Activated CD4-positive, alpha-beta memory T cell treated with anti-CD3 and anti-CD28 coated beads for 36 hours (primary cell): ENCODE data around the gene CPZ. TPM values are rescaled to one million over a fixed set of nuclear protein-coding genes. Genes with fewer than 3 reads are reported as not detected.

Experiments used
- CTCF ChIA-PET: fragments of 350-600 bp; sonication (Branson Sonifier 250); formaldehyde crosslinking; loops from one replicate; lab custom pipeline; 2021; ENCODE audit warnings: antibody characterized with exemption, inconsistent platforms; lab: Charles Lee
- POLR2A ChIA-PET: fragments of 350-600 bp; sonication (Branson Sonifier 250); formaldehyde crosslinking; loops from one replicate; lab custom pipeline; 2021; ENCODE audit warnings: antibody characterized with exemption; lab: Charles Lee
- DNase-seq: peaks from one replicate; pipeline ENCODE4 v3.0.0-alpha.2; 2020
- H3K27ac Mint-ChIP-seq: one replicate; pipeline ENCODE4 v1.8.0; 2021; ENCODE audit warnings: mixed read lengths
- H3K27me3 Mint-ChIP-seq: one replicate; pipeline ENCODE4 v1.8.0; 2021; ENCODE audit warnings: mixed read lengths
- H3K36me3 Mint-ChIP-seq: one replicate; pipeline ENCODE4 v1.8.0; 2021; ENCODE audit warnings: mixed read lengths
- H3K4me1 Mint-ChIP-seq: one replicate; pipeline ENCODE4 v1.8.0; 2021; ENCODE audit warnings: low read depth, mixed read lengths
- H3K4me3 Mint-ChIP-seq: one replicate; pipeline ENCODE4 v1.8.0; 2021; ENCODE audit warnings: mild to moderate bottlenecking, mixed read lengths
- H3K9me3 Mint-ChIP-seq: one replicate; pipeline ENCODE4 v1.8.0; 2021; ENCODE audit warnings: mixed read lengths
- intact Hi-C: fragments of 100-400 bp; cut with micrococcal nuclease; formaldehyde crosslinking; loops from one replicate; pipeline ENCODE4 v1.15.1; 2023
- total RNA-seq, 2 experiments: library from RNA; stranded (reverse); gene quantifications; one replicate each; pipeline ENCODE4 v1.2.3, GENCODE V29; 2021

The CPZ gene
- total RNA-seq, 2 experiments from 2014 or later: not detected

DNA sequence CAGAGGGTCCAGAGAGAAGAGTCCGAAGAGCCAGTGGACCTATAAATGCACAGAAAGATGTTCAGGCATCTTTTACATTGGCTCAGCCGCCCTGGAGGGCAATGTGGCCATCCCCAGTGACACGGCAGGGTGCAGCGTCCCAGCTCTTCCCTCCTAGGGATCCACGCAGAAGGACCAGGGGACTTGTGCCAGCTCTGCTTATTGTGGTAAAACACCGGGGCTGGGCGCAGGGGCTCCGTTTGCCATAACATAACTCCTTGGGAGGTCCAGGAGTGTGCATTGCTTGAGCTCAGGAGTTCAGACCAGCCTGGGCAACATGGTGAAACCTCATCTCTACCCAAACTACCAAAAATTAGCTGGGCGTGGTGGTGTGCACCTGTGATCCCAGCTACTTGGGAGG is 70.2 kb downstream of the CPZ start:
- ChIA-PET CTCF (no interaction called here), POLR2A (no interaction called here)
- Mint-ChIP-seq H3K27ac (no peak overlapping the region), H3K4me1 (no peaks in the 10 kb centered on the region), H3K36me3 (no peaks in the 10 kb centered on the region), H3K9me3 (no peaks in the 10 kb centered on the region), H3K27me3 (peaks cover 9% of the 10 kb centered on the region), H3K4me3 (no peak overlapping the region)
- DNase-seq: no peak
- intact Hi-C loops: no loop called here

DNA sequence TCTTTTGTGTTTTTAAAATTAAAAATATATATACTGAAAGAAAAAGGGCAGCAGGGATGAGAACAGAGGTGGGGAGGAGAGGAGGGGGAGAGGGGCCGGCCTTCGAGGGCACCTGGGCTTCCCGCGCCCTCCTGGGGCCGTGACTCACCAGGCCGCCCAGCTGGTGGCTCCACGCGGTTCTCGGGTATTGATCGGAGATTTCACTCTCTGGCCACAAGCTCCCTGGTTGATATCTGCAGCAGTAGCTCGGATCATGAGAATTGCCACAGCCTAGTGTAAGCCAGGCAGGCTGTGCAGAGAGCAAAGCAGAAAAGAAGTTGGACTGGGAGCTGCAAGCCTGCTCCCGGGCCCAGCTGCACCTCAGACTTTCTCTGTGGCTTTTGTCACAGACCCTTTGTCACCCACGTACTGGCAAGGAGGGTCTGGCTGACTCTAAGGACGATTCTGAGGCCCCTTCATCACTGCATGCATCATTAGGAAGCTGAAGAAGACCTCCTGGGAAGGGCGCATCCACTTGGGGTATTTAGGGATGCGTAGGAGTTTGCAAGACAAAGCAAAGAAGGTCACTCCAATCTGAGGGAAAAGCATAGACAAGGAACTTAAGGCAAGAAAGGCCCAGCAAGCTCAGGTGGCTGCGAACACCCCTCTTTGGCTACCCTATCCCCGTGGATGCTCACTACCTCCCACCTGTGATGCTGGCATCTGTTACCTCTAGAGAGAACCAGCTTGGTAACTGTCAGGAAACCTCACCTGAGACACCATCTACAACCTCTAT is 71.7 kb downstream of the CPZ start:
- no peak for DNase-seq
- ChIA-PET CTCF (no interaction called here), POLR2A (no interaction called here)
- Mint-ChIP-seq H3K27ac (no peak overlapping the region), H3K9me3 (no peaks in the 10 kb centered on the region), H3K27me3 (peaks cover 11% of the 10 kb centered on the region), H3K36me3 (no peaks in the 10 kb centered on the region), H3K4me3 (no peak overlapping the region), H3K4me1 (no peaks in the 10 kb centered on the region)
- intact Hi-C loops: no loop called here

DNA sequence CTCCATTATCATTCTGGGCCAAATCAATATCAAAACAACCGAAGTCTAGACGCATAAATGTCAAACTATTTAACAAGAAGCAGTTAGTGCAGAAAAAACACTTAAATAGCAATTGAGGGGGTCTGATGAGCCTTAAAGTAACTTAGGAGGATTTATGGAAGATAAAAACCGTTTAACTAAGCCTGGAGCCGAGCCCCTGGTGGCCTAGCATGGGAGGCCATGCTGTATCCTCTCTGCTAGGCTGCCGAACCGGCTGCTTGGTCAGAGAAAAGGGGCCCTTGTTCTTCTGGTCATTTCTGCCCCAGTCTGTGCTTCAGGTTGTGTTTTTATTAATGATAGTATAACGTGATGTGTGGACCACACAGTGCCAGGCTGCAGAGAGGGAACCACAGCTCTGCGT is 72.4 kb downstream of the CPZ start:
- no peak for DNase-seq
- Mint-ChIP-seq H3K27ac (no peak overlapping the region), H3K36me3 (no peaks in the 10 kb centered on the region), H3K4me3 (no peak overlapping the region), H3K4me1 (no peaks in the 10 kb centered on the region), H3K27me3 (peaks cover 11% of the 10 kb centered on the region), H3K9me3 (no peaks in the 10 kb centered on the region)
- CTCF ChIA-PET: no interaction called here
- POLR2A ChIA-PET: no interaction called here
- intact Hi-C loops: no loop called here

DNA sequence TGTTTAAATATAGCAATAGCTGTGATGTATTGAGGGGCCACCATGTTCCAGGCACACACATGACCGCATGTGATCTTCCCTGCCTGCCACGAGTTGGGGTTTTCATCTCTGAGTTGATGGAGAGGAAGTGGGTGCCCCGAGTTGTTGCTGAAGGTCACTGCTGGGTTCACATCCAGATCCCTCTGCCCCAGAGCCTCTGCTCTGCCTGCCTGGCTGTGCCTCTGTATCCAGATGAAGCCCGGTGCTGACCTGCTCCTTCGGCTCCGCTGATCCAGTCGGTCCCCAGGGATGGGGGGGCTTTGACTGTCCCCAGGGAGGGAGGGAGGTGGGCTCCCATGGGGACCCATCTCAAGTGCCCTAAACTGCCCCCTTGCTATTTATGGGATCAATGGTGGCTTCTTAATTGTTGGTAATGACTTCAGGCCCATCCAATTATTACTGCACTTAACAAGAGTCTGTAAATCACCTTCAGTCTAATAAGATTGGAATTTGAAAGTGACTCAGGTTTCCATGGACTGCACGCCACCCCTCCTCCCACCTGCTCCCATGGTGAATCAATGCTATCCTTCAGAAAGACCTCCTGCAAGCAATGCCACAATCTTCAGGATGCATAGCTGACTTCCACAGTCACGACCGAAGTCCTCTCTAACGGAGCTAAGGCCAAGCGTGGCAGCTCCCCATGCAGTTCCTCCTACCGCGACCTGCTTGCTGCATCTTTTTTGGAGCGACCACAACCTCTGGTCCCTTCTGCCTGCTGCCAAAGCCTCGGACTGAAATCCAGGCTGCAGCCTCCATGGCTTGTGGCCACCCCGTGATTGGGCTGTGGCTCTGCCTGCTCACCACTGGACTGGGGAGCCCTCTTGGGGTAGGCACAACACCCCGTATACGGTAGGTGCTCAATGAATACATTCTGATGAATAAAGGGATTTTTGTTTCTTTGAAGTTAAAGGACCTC is 73.1 kb downstream of the CPZ start:
- H3K4me3 Mint-ChIP-seq: no peak overlapping the region
- H3K36me3 Mint-ChIP-seq: no peaks in the 10 kb centered on the region
- intact Hi-C loops: no loop called here
- no peaks in the 10 kb centered on the region for H3K9me3 Mint-ChIP-seq
- DNase-seq: no peak
- ChIA-PET POLR2A (no interaction called here), CTCF (no interaction called here)
- no peak overlapping the region for H3K27ac Mint-ChIP-seq
- H3K27me3 Mint-ChIP-seq: peaks cover 8% of the 10 kb centered on the region
- H3K4me1 Mint-ChIP-seq: no peaks in the 10 kb centered on the region

DNA sequence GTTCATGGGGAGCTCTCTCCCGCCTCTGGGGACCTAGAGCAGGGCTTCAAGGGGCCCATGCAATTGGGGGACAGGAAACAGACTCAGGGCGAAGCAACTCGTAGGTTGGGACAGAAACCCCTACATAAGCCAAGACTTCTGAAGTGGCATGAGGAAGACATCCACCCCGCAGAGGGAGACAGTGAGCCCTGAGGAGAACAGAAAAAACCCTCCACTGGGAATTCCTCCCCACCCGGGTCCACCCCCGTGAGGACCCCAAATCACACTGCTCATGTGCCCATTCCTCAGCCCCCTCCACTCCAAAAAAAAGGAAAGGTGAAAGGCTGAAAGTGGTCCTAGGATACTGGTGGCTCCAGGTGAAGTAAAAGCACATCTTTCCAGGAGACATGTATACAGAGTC is 74.0 kb downstream of the CPZ start:
- Mint-ChIP-seq H3K27ac (no peak overlapping the region), H3K9me3 (no peaks in the 10 kb centered on the region), H3K27me3 (peaks cover 6% of the 10 kb centered on the region), H3K4me1 (no peaks in the 10 kb centered on the region), H3K36me3 (no peaks in the 10 kb centered on the region), H3K4me3 (no peak overlapping the region)
- intact Hi-C loops: no loop called here
- ChIA-PET CTCF (no interaction called here), POLR2A (no interaction called here)
- DNase-seq: no peak

Other genes starting within 250 kb of the CPZ start
- 10 to 100 TPM; 42.3 to 45.8 TPM for gene ACOX3, start 152.0 kb upstream of the CPZ start, total RNA-seq
- 10 to 100 TPM; 24.1 to 29.2 TPM for gene TRMT44, start 152.0 kb upstream of the CPZ start, total RNA-seq
- not detected for gene GPR78, start 12.4 kb upstream of the CPZ start, total RNA-seq